HCT116 (cell line): ENCODE data around the gene SLC6A17.

Experiments used
- ELF1 ChIP-seq: IDR thresholded peaks from 2 replicates; pipeline ENCODE4 v1.6.1; 2012; ENCODE audit warnings: low read depth, borderline replicate concordance
- EZH2 ChIP-seq: fragments of 200-600 bp; sonication (generic); IDR thresholded peaks from 2 replicates; pipeline ENCODE4 v1.6.1; 2017; ENCODE audit warnings: antibody characterized with exemption, mixed run types
- EZH2phosphoT487 ChIP-seq: fragments of 200-600 bp; IDR thresholded peaks from 2 replicates; pipeline ENCODE4 v1.6.1; 2018; ENCODE audit warnings: antibody characterized with exemption, borderline replicate concordance
- FOSL1 ChIP-seq: IDR thresholded peaks from 2 replicates; pipeline ENCODE4 v1.6.1; 2012; ENCODE audit warnings: low read depth
- JUND ChIP-seq: IDR thresholded peaks from 2 replicates; pipeline ENCODE4 v1.6.1; 2012
- POLR2A ChIP-seq: IDR thresholded peaks from 2 replicates; pipeline ENCODE4 v1.7.0; 2011; ENCODE audit warnings: borderline replicate concordance; ENCODE audit not compliant: insufficient read depth, insufficient read length; ENCODE audit errors: extremely low read depth
- POLR2AphosphoS5 ChIP-seq: IDR thresholded peaks from 2 replicates; pipeline ENCODE4 v1.6.1; 2011; ENCODE audit warnings: mild to moderate bottlenecking, low read depth, low read length, moderate library complexity
- ZNF274 ChIP-seq: fragments of 200-500 bp; sonication (Bioruptor generic); IDR thresholded peaks from 2 replicates; pipeline ENCODE4 v1.6.1; 2014; ENCODE audit warnings: mild to moderate bottlenecking, low read depth, low read length, inconsistent platforms
- TF ChIP-seq, protein P1 (sequence below), 3 experiments: fragments of 200-600 bp in 1 of 3; sonication (generic) in 1 of 3; IDR thresholded peaks in 2 of 3; conservative IDR thresholded peaks in 1 of 3; 2 replicates each; pipeline ENCODE4 v1.5.1; 2012 to 2017; ENCODE audit warnings: low read depth in 2 of 3, low read length in 2 of 3, antibody characterized with exemption in 1 of 3, borderline replicate concordance in 1 of 3, control low read depth in 1 of 3, mild to moderate bottlenecking in 1 of 3, mixed read lengths in 1 of 3, mixed run types in 1 of 3, moderate library complexity in 1 of 3; ENCODE audit not compliant: insufficient read depth in 1 of 3

DNA sequence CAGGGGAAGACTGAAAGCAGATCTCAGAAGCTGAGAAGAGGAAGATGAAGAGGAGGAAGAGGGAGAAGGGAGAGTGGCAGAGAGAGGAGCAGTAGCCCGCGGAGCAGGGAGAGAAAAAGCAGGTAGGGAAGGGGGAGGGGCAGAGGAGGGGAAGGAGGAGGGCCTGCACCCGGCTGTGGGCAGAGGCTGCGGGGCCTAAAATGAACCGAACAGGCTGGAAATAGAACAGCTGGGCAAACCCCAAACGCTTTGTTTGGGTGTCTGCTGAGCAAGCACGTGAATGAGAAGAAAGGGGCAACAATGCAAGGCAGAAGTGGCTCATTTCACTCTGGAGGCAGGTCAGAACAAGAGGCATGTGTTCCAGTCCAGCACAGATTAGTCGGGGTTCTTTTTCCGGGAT lies 93.3 kb downstream of the SLC6A17 start:
- TF ChIP-seq, protein P1, sequence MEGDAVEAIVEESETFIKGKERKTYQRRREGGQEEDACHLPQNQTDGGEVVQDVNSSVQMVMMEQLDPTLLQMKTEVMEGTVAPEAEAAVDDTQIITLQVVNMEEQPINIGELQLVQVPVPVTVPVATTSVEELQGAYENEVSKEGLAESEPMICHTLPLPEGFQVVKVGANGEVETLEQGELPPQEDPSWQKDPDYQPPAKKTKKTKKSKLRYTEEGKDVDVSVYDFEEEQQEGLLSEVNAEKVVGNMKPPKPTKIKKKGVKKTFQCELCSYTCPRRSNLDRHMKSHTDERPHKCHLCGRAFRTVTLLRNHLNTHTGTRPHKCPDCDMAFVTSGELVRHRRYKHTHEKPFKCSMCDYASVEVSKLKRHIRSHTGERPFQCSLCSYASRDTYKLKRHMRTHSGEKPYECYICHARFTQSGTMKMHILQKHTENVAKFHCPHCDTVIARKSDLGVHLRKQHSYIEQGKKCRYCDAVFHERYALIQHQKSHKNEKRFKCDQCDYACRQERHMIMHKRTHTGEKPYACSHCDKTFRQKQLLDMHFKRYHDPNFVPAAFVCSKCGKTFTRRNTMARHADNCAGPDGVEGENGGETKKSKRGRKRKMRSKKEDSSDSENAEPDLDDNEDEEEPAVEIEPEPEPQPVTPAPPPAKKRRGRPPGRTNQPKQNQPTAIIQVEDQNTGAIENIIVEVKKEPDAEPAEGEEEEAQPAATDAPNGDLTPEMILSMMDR (IDR thresholded peaks at IDR 0.05 in 2 of 3, conservative IDR thresholded peaks at IDR 0.05 in 1 of 3; ENCODE audit: borderline replicate concordance in 1 of 3, insufficient read depth in 1 of 3, low read depth in 2 of 3, low read length in 2 of 3): no peak
- TF ChIP-seq POLR2AphosphoS5 (no peak), JUND (no peak), POLR2A (no peak), ZNF274 (no peak), EZH2 (no peak), ELF1 (no peak), EZH2phosphoT487 (no peak), FOSL1 (no peak)
